Measurements from ENCODE around the gene FILIP1L. TPM values are rescaled to one million over a fixed set of nuclear protein-coding genes. Genes with fewer than 3 reads are reported as not detected.

Gene FILIP1L
- total RNA-seq, 4 donors from 2014 or later, result 28.3 to 56.3 (median 43.2) TPM

GRCh38 chr3:99842826-99843589, 271.3 kb downstream of the FILIP1L start:
- TF ChIP-seq CTCF (IDR thresholded peaks at IDR 0.05; ENCODE audit: low read depth), result no peak

- TF ChIP-seq CTCF (IDR thresholded peaks at IDR 0.05; ENCODE audit: low read depth), result no peak
Measured at GRCh38 chr3:99839613-99840012, 274.7 kb downstream of the FILIP1L start.

- no peak for TF ChIP-seq CTCF (IDR thresholded peaks at IDR 0.05; ENCODE audit: low read depth)
Measured at GRCh38 chr3:99838755-99839154, 275.5 kb downstream of the FILIP1L start.

GRCh38 chr3:99837715-99838114, 276.6 kb downstream of the FILIP1L start:
- no peak for TF ChIP-seq CTCF (IDR thresholded peaks at IDR 0.05; ENCODE audit: low read depth)

- TF ChIP-seq CTCF (IDR thresholded peaks at IDR 0.05; ENCODE audit: low read depth), result no peak
Measured at GRCh38 chr3:99836681-99837080, 277.6 kb downstream of the FILIP1L start.

GRCh38 chr3:99834211-99834957, 279.9 kb downstream of the FILIP1L start:
- TF ChIP-seq CTCF (IDR thresholded peaks at IDR 0.05; ENCODE audit: low read depth), result no peak

GRCh38 chr3:99833617-99834205, 280.6 kb downstream of the FILIP1L start:
- no peak for TF ChIP-seq CTCF (IDR thresholded peaks at IDR 0.05; ENCODE audit: low read depth)

All from subcutaneous adipose tissue (tissue), 4 donors.